ENCODE data around the gene LRRC49.
"Not testable (repeated sequence)": the region's sequence is repeated elsewhere in the genome, so short reads cannot be mapped to it uniquely, and the experiment has no call there.

LRRC49 gene, protein sequence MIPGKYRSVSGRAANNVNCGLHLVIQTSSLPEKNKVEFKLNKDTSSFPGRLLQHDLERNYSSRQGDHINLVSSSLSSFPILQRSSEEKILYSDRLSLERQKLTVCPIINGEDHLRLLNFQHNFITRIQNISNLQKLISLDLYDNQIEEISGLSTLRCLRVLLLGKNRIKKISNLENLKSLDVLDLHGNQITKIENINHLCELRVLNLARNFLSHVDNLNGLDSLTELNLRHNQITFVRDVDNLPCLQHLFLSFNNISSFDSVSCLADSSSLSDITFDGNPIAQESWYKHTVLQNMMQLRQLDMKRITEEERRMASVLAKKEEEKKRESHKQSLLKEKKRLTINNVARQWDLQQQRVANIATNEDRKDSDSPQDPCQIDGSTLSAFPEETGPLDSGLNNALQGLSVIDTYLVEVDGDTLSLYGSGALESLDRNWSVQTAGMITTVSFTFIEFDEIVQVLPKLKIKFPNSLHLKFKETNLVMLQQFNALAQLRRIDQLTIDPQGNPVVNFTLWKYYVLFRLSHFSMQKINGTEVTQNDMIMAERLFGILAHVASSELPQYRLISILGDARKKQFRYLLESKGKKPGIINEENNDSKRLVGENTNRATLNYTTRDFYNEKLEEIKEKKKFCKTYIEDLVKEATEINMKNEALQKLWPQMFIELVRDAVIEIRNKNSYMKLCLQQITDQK

DNA sequence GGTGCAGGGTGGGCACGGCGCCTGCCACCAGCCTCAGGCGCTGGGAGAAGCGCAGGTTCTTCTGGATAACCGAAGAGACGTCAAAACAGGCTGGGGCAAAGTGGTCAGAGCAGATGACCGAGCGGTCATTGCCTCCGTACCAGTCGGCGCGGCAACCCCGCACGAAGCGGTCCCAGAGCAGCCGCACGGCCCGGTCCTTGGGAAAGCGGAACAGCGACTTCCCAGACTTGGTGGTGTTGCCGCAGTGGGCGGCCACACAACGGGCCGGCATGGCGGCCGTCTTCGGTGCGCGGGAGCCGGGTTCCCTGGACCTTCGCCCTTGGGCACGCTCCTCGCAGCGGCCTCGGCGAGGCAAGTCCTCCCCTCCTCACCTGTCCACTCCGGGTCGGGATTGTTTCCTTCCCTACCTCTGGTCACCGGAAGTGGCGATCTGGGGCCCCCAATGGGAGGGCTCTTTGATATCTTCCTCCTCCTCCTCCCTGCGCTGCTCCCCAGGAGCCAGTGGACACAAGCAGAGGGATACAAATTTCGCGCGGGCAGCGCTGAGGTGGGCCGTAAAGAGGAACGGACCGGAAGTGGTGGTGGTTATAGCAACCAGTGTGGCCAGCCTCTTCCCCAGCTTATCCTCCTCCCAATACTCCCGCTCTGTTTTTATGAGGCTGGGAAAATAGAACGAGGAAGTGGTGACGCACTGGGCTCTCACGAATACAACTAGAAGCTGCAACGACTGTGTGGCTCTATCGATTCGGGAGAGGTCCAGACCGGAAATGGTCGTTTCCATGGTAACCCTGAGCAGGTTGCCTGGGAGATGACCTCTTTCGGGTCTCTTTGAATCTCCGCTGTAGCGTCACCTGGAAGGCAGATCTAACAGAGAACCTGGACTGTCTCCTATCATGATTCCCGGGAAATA lies at the start of gene LRRC49, which contains the start of gene THAP10:
LRRC49 (plus strand) TSS at position 825 of the 910 bp plus-strand sequence; CDS start at position 894, 69 bp downstream.
THAP10 (minus strand) TSS at position 432 of the 910 bp plus-strand sequence; CDS start at position 271, 161 bp downstream.
- in situ Hi-C loops (cut with MboI; ENCODE audit: low sequenced_read_pairs), result no loop called here

DNA sequence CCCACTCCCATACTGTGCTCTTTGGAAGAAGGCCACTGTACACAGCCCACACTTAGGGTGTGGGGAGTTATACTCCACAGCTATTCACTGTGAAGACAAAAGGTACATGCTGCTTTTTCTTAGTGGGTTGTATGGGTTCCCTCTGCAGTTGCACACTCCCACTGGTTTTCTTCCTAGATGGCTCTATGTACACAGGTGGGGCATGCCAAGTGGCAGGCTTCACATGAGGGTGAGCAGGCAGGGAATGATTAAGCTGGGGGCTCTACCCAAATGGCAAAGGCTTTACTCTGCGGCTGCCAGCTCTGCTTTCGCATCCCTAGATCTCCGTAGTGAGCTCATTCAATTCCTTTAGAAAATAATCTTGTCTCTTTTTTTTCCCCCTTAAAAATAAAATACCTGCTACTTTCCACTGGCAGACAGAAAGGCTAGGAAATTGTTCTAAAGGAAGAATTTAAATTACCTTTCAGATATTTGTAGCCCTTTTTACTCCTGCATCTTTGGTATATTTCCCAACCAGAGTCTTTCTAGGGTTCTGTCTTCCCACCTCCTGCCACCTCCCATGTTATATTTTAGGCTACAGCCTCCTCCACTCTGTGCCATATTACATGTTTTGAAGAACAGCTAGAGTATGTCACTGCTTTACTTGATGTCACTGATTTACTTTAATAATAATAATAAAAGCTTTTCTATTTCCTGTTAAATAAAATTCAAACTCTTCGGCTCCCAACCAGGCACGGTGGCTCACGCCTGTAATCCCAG lies 46.8 kb upstream of the LRRC49 start:
- in situ Hi-C loops (cut with MboI; ENCODE audit: low sequenced_read_pairs), result no loop called here

DNA sequence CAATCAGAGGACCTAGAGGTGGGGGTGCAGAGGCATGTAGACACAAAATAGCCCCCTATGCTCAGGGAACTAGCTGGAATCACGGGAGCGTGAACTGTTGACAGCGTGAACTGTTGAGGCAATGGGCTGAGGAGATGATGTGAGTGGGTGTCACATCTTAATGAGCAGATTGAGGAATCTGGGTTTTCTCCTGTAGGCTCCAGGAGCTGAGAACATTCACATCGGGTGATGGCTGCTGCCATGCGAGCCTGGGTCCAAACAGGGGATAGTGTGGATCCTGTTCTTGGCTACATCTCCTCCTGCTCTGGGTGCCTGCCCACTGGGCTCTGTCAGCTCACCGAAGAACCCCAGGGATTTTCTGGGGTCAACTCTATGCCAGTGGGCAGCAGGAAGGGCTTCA lies 40.7 kb upstream of the LRRC49 start:
- in situ Hi-C loops (cut with MboI; ENCODE audit: low sequenced_read_pairs), result no loop called here

DNA sequence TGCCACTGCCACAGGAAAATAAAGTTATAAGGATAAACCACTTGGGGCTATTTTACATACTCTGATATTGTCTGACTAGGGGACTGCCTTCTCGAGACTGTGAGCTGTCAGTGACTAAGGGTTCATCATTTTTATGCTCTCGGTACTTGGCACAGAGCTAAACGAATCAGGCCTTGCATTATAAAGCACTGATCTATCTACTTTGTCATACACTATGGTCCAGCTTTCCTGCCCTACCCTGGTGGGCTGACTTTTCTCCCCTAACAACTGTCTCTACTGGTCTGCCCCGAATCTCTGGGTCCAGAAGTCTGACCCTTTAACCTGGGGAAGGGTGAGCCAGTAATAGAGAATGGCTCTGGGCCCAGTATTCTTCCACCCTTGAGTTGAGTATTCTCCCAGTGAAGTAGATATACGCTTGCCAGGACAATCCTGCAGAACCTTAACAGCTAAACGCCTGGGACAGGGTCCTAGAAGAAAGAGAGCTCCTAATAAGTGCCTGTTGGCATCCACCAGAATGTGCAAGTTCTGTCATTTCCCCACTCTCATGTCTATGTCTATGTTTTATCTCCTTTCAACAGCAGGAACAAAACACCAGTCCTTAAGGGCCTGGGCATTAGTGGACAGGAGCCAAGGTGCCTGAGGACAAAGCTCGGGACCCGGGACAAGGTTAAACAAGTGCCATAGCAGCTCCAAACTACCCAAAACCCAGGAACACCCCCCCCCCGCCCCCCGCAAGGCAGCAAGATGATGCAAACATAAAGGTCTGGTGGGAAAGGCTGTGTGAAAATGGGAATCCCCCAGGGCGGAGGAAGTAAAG lies 39.9 kb upstream of the LRRC49 start:
- in situ Hi-C loops (cut with MboI; ENCODE audit: low sequenced_read_pairs), result no loop called here

DNA sequence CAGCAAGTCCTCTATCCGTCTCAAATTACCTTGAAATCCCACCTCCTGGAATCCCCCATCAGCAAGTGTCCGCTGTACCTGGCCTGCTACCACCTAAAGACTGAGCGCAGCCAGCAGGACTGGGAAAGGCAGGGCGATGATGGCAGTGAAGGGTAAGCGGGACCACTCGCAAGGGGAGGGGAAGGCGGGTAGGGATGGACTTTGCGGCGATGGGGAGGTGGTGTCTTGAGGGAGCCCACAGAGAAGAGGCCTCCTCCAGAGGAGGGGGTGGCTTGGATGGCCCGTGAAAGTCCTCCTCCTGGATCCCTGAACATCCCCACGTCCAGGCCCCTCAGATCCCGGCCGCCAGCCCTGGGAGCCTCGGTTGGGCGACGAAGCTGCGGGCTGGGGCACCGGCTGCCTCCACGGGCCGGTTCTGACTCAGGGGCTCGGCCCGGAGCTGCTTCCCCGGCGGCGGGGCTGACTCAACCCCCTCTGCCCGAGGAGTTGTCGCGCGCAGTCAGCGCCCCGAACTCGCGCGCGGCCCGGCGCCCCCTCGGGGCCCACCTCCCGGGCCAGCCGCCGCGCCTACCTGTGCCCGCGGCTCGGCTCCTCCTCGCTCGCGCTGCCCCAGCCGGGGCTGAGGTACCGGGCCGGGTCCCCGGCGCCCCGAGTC lies 39.2 kb upstream of the LRRC49 start:
- in situ Hi-C loops (cut with MboI; ENCODE audit: low sequenced_read_pairs), result no loop called here

DNA sequence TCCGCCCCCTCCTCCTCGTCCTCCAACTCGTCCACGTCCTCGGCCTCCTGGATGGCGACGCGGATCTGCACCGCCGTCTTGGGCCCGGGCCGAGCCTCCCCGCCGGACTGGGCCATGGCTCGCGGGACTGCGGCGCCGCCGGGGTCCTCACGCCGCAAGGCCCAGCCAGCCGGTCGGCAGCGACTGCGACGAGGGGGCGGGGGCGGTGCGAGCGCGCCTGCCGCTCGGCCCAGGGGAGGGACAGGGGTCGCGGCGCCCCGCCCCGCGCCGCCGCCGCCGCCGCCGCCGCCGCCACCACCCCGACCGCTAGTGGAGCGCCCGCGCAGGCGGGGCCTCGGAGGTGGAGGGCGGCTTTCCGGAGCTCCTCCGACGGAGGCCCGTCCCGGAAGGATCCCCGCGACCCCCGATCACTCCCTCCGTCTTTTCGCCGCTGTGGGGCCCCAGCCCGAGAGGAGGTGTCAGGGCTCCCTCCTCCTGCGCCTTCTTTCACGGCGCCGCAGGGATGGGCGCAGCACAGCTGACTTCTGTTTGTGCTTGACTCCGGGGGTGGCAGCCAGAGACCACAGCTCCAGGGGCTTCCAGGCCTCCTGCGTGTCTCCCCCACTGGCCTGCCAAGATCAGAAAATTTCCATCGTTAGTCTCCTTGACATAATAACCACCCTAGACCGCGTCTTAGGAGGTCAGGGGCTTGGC lies 38.5 kb upstream of the LRRC49 start, which contains the start of gene LARP6:
LARP6 (minus strand) TSS at position 185 of the 693 bp plus-strand sequence; CDS start at position 116, 69 bp downstream.
- in situ Hi-C loops (cut with MboI; ENCODE audit: low sequenced_read_pairs), result no loop called here

DNA sequence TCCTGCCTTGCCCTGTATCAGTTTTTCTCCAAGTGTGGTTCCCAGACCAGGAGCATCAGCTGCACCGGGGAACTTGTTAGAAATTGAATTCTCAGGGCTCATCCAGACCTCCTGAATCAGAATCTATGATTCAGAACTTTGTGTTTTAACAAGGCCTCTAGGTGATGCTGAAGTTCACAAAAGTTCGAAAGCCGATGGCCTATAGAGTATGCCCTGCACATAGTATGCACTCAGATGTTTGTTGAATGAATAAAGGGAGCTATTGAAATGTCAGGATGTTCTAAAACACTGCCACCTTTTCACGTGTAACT lies 38.0 kb upstream of the LRRC49 start:
- in situ Hi-C loops (cut with MboI; ENCODE audit: low sequenced_read_pairs), result no loop called here

DNA sequence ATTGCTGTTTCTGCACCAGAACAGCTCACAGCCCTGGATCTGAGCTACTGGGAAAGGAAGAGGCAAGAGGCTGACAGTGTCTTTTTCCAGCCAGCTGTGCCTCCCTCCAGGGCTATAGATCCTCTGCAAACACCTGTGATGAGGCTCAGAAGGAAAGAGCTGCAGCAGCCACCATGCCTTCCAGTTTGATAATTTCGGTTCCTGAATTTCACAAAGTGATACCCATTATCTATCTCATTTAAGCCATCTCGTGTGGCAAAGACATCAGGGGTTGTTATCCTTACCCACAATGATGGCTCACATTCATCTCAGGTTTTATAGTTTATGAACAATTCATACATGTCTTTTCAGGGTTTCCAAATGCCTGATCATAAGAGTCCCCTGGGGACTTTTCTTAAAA lies 36.9 kb upstream of the LRRC49 start:
- in situ Hi-C loops (cut with MboI; ENCODE audit: low sequenced_read_pairs), result no loop called here

DNA sequence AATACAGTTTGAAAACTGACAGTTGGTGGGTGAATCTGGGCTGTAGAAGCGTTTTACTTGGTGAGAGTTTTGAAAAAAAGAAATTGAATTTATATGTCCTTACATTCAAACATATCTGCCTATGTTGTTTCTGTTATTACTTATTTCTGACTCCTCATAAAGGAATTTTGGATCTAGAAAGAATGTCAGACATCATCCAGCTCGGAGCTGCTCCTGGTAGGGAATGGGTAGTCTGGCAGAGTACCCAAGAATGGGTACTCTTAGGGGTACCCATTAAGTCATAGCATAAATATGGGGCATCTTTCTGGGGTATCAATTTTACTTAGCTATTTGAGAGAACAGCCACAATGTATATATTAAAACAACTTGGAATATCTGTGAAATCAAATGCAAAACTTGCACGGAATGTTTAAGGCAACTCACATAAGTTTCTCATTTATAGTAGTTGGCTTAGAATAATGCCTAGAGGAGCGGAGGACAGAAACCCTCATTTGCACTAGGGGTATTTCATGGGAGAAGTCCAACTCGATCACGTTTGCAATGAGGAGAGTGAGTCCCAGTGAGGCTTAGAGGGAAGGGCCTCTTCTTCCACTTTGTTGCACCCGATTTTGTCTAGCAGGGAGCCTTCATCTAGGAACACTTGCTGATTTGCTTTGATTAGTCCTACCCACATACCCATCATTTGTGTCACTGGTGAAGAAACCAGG lies 36.3 kb upstream of the LRRC49 start:
- in situ Hi-C loops (cut with MboI; ENCODE audit: low sequenced_read_pairs), result no loop called here

DNA sequence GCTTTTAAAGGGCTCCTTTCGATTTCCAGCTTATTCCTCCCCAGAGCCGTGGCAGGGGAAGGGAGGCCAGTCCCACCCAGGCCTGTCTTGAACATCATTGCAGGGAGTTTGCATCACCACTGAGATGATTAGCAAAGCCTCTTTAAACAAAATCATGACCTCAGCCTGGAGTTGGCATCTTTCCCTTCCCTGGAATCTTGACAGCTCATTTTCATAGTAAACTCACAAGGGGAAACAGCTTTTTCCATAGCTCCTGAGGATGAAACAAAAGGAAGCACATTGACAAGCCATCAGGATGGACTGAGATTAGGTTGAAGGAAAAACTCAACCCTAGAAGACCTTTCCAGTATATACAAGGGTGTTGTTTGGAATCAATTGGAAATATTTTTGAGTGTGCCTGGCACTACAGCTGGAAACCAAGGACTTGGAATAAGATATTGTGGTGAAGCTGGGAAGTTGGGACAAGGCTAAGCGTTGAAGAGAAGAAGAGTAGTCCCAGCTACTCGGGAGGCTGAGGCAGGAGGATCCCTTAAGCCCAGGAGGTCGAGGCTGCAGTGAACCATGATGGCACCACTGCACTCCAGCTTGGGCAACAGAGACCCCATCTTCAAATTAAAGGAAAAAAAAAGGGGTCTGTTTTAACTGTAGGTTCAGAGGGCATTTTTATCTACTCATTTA lies 35.6 kb upstream of the LRRC49 start:
- in situ Hi-C loops (cut with MboI; ENCODE audit: low sequenced_read_pairs), result no loop called here

DNA sequence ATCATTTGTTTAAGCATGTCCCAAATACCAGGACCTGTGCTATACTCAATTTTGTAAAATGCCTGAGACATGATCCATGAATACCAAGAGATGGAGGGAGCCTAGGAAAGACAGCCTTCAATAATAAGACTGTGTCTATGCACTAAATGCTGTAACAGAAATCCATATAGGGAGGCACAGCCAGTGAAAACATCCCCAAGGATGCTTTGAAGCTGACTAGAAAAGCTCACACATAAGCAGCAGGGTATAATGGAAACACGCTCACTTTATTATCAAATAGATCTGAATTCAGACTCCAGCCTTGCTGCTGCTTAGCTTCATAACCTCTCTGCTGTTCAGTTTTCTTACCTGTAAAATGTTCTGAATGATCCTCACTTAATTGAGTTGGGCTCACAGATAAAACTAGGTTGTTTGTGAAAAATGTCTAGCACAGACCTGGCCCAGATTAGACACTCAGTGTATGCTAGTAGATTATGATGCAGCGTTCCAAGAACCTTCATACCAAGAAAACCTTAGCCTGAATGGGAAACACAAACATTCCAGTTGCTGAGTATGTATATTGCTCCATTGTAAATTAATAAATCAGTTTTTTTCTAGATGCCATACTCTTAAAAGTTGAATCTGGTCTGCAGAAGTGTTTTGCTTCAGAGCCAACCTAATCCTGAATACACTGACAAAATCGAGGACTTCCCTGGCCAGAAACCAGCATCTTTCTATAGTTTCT lies 34.9 kb upstream of the LRRC49 start:
- in situ Hi-C loops (cut with MboI; ENCODE audit: low sequenced_read_pairs), result no loop called here

DNA sequence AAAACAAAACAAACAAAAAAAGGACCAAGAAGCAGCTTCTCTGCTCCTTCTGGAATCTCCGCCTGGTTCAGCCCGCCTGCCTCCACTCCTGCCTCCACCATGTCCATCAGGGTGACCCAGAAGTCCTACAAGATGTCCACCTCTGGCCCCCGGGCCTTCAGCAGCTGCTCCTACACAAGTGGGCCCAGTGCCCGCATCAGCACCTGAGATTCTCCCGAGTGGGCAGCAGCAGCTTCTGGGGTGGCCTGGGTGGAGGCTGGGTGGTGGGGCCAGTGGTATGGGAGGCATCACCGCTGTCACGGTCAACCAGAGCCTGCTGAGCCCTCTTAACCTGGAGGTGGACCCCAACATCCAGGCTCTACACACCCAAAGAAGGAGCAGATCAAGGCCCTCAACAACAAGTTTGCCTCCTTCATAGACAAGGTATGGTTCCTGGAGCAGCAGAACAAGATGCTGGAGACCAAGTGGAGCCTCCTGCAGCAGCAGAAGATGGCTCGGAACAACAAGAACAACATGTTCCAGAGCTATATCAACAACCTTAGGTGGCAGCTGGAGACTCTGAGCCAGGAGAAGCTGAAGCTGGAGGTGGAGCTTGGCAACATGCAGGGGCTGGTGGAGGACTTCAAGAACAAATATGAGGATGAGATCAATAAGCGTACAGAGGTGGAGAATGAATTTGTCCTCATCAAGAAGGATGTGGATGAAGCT lies 33.9 kb upstream of the LRRC49 start:
- in situ Hi-C loops (cut with MboI; ENCODE audit: low sequenced_read_pairs), result not testable (repeated sequence)

DNA sequence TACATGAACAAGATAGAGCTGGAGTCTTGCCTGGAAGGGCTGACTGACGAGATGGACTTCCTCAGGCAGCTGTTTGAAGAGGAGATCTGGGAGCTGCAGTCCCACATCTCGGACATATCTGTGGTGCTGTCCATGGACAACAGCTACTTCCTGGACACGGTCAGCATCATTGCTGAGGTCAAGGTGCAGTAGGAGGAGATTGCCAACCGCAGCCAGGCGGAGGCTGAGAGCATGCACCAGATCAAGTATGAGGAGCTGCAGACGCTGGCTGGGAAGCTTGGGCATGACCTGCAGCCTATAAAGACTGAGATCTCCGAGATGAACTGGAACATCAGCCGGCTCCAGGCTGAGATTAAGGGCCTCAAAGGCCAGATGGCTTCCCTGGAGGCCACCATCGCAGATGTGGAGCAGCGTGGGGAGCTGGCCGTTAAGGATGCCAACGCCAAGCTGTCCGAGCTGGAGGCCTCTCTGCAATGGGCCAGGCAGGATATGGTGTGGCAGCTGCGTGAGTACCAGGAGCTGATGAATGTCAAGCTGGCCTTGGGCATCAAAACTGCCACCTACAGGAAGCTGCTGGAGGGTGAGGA lies 33.2 kb upstream of the LRRC49 start:
- in situ Hi-C loops (cut with MboI; ENCODE audit: low sequenced_read_pairs), result no loop called here

DNA sequence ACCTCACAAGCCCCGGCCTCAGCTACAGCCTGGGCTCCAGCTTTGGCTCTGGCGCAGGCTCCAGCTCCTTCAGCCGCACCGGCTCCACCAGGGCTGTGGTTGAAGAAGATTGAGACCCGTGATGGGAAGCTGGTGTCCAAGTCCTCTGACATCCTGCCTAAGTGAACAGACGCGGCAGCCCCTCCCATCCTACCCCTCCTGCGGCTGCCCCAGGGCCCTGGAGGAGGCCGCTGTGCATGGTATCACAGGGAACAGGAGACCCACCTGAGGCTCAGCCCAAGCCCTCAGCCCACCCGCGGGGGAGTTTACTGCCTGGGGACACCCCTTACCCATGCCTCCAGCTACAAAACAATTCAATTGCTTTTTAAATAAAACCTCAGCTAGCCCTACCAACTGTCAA lies 32.6 kb upstream of the LRRC49 start:
- in situ Hi-C loops (cut with MboI; ENCODE audit: low sequenced_read_pairs), result no loop called here

DNA sequence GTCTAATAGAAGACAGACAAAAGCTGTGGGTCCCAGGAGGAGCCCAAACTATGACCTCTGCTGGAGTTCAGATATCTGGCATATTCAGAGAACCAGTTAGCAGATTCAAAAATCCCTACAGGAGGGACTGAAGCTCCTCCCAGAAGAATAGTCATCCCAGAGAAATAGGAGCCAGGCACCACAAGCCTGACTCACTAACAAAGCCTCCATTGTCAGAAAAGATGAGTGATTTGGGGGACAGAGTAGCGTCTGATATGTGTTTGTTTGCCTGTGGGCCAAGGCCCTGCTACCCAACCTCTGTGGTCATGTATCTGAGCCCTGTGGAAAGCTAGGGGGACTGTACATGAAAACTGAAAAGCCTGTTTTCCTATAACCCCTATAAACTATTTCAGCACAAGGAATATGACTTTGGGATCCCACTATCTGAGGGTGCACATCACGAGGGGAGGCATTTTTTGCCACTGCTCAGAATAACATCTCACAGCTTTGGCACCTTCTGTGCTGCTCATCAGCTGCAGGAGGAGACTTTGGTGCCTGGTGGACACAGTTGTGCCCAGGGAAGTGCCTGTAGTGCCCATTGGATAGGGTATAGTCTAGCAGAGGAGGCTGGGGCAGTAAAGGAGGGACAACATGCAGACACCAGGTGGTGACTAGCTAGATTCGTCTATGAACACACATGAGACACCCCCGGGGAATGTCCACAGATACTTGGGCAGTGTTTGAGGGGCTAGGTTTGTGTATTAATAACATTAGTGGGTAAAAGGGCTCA lies 29.0 kb upstream of the LRRC49 start:
- in situ Hi-C loops (cut with MboI; ENCODE audit: low sequenced_read_pairs), result no loop called here

Data from HL-60/S4 (cell line).